ENCODE data around the gene BRD4. TPM values are rescaled to one million over a fixed set of nuclear protein-coding genes. Genes with fewer than 3 reads are reported as not detected.

BRD4 gene
- total and polyA plus RNA-seq, 10 of the 15 experiments (the other 5 are each of a cell fraction or from before 2014, with no cell fraction given) = 5.3 to 84.4 (median 11.8) TPM

- H3K36me3 ChIP-seq (ENCODE audit: control insufficient read depth in 2 of 2, insufficient read depth in 2 of 2, low read length in 1 of 2) = no peaks in the 10 kb centered on the region
- no peaks in the 10 kb centered on the region for H3K79me2 ChIP-seq (ENCODE audit: control insufficient read depth, insufficient read depth, low read length)
- H3K9ac ChIP-seq (ENCODE audit: control insufficient read depth, insufficient read depth, low read length) = no peak overlapping the region
- in situ Hi-C loops (cut with MboI) = no loop called here
- ChIA-PET SMC1A (ENCODE audit: uncharacterized antibody, unreplicated experiment) (no interaction called here), POLR2A (no interaction called here), RAD21 (ENCODE audit: unreplicated experiment) (no interaction called here), CTCF (no interaction called here)
- H3K27ac ChIP-seq (ENCODE audit: control insufficient read depth, insufficient read depth) = no peak overlapping the region
- peak overlapping the region; percentile 98 for H3K4me2 ChIP-seq (ENCODE audit: control insufficient read depth, insufficient read depth)
- peaks cover 2% of the 10 kb centered on the region; the same call in 1 of the 2 replicates for H3K4me1 ChIP-seq (ENCODE audit: control insufficient read depth, insufficient read depth, low read length)
- H3K4me3 ChIP-seq = peak overlapping the region; percentile 67
- no peaks in the 10 kb centered on the region for H4K20me1 ChIP-seq (ENCODE audit: control insufficient read depth, insufficient read depth)
- intact Hi-C loops (cut with micrococcal nuclease; ENCODE audit: unreplicated experiment) = no loop called here
- no peaks in the 10 kb centered on the region; a peak in 1 of 4 replicates for H3K27me3 ChIP-seq (replicated peaks in 1 of 2; ENCODE audit: control insufficient read depth in 2 of 2, insufficient read depth in 2 of 2, low read length in 1 of 2)
- peak; percentile 75 for FAIRE-seq
- no TSS peak for BruUV-seq (replicated peaks)
- no peaks in the 10 kb centered on the region for H3K9me3 ChIP-seq (replicated peaks; ENCODE audit: control insufficient read depth, insufficient read depth, low read length)
- ATAC-seq = peak; percentile 98
- whole genome bisulfite sequencing (ENCODE audit: insufficient coverage, insufficient replicate concordance, low lambda C conversion rate, missing lambda C conversion rate) = 7% methylated on average over 38 of the region's 48 CpGs
- H2AFZ ChIP-seq (ENCODE audit: control insufficient read depth, low read depth, low read length) = peak overlapping the region; percentile 78
- DNase-seq (ENCODE audit: low read depth, low spot score) = peak; percentile 45
- TF ChIP-seq EGR1 (IDR thresholded peaks at IDR 0.05; ENCODE audit: borderline replicate concordance in 1 of 2, low read depth in 2 of 2, low read length in 2 of 2) = peak in 1 of 2 experiments; percentile 63; a peak in 1 of 3 replicates
- TF ChIP-seq CREB1 (IDR thresholded peaks at IDR 0.05; ENCODE audit: low read depth) = peak; percentile 19; the same call in 1 of the 2 replicates
- TF ChIP-seq NFYB (IDR thresholded peaks at IDR 0.05; ENCODE audit: insufficient read depth, low read depth, low read length) = peak; percentile 78
- no peak for TF ChIP-seq TCF7 (IDR thresholded peaks at IDR 0.05; ENCODE audit: borderline replicate concordance)
- no peak for TF ChIP-seq MTA2 (IDR thresholded peaks at IDR 0.05; ENCODE audit: low read depth)
- TF ChIP-seq BCL11A (IDR thresholded peaks at IDR 0.05; ENCODE audit: low read depth, low read length) = no peak
- TF ChIP-seq PKNOX1 (IDR thresholded peaks at IDR 0.05) = peak; percentile 93
- TF ChIP-seq IKZF1 (conservative IDR thresholded peaks at IDR 0.05) = no peak
- TF ChIP-seq CEBPB (IDR thresholded peaks at IDR 0.05; ENCODE audit: borderline replicate concordance in 1 of 2, low read depth in 2 of 2, low read length in 2 of 2) = no peak
- peak; percentile 35; the same call in 1 of the 2 replicates for TF ChIP-seq ZBTB40 (IDR thresholded peaks at IDR 0.05; ENCODE audit: borderline replicate concordance)
- TF ChIP-seq RB1 (IDR thresholded peaks at IDR 0.05; ENCODE audit: borderline replicate concordance) = 0 out of 2 replicates have a peak, but pooled peaks have one; percentile 6
- TF ChIP-seq MEF2B (IDR thresholded peaks at IDR 0.05; ENCODE audit: partially characterized antibody, poor library complexity, severe bottlenecking) = peak; percentile 52
- peak; percentile 77 for TF ChIP-seq ZNF24 (IDR thresholded peaks at IDR 0.05)
- peak; percentile 91 for TF ChIP-seq ZNF384 (IDR thresholded peaks at IDR 0.05; ENCODE audit: borderline replicate concordance, low read depth, low read length)
- TF ChIP-seq NFYA (IDR thresholded peaks at IDR 0.05; ENCODE audit: borderline replicate concordance, low read depth, low read length) = peak; percentile 19; the same call in 1 of the 2 replicates
- no peak for TF ChIP-seq GATAD2B (conservative IDR thresholded peaks at IDR 0.05; ENCODE audit: low read depth)
- TF ChIP-seq SP1 (IDR thresholded peaks at IDR 0.05; ENCODE audit: low read depth, low read length) = peak; percentile 87
- peak; percentile 26 for TF ChIP-seq SIX5 (IDR thresholded peaks at IDR 0.05; ENCODE audit: low read depth, low read length, severe bottlenecking)
- TF ChIP-seq ZNF217 (IDR thresholded peaks at IDR 0.05) = no peak
- no peak for TF ChIP-seq YBX1 (IDR thresholded peaks at IDR 0.05)
Observed at GRCh38 chr19:15222738-15223648, 109.3 kb downstream of the BRD4 start.
